ENCODE measurements around the gene TNN.

Gene TNN

GRCh38 chr1:175179837-175180590, 112.4 kb downstream of the TNN start:
- Histone ChIP-seq H3K27me3 (ENCODE audit: control insufficient read depth in 2 of 2, insufficient read depth in 2 of 2, low read length in 2 of 2) (no peaks in the 10 kb centered on the region), H3K9ac (ENCODE audit: low read depth in 1 of 2, low read length in 2 of 2) (no peak overlapping the region), H3K9me3 (ENCODE audit: control insufficient read depth in 2 of 2, low read length in 2 of 2) (no peaks in the 10 kb centered on the region), H3K4me3 (ENCODE audit: low read length in 2 of 2) (no peak overlapping the region), H3K36me3 (ENCODE audit: control insufficient read depth in 2 of 2, insufficient read depth in 2 of 2, low read length in 2 of 2) (peaks cover 0 to 8% of the 10 kb centered on the region in 2 donors), H3K27ac (ENCODE audit: low read depth in 2 of 2, low read length in 2 of 2) (no peak overlapping the region), H3K4me1 (ENCODE audit: control insufficient read depth in 2 of 2, insufficient read depth in 2 of 2, low read length in 2 of 2) (no peaks in the 10 kb centered on the region)

DNA sequence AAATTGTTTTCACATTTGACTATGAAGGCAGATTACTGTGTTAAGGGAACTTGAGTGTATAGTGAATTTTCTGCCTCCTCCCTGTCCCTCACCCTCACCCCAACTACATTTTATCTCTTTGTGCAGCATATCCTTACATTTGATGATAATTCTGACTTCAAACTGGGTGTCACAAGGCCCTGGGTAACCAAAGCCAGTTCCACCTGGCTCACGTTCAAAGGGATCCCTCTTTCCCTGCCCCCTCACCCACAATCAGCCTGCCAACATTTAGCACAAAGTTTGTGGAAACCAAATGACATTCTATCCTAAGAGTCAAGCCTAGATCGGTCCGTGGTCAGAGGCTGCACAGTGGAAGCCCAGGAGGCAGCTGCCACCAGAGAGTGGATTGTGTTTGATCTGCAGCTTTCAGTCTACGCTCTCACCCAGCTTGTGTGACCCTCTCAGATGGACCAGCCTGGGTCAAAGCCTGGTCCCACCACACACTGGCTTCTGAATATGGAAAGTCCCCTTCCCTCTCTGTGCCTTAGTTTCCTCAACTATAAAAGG, 114.6 kb downstream of the TNN start:
- Histone ChIP-seq H3K27me3 (ENCODE audit: control insufficient read depth in 2 of 2, insufficient read depth in 2 of 2, low read length in 2 of 2) (no peaks in the 10 kb centered on the region), H3K4me3 (ENCODE audit: low read length in 2 of 2) (no peak overlapping the region), H3K27ac (ENCODE audit: low read depth in 2 of 2, low read length in 2 of 2) (no peak overlapping the region), H3K4me1 (ENCODE audit: control insufficient read depth in 2 of 2, insufficient read depth in 2 of 2, low read length in 2 of 2) (no peaks in the 10 kb centered on the region), H3K36me3 (ENCODE audit: control insufficient read depth in 2 of 2, insufficient read depth in 2 of 2, low read length in 2 of 2) (peaks cover 0 to 8% of the 10 kb centered on the region in 2 donors), H3K9ac (ENCODE audit: low read depth in 1 of 2, low read length in 2 of 2) (no peak overlapping the region), H3K9me3 (ENCODE audit: control insufficient read depth in 2 of 2, low read length in 2 of 2) (no peaks in the 10 kb centered on the region)

DNA sequence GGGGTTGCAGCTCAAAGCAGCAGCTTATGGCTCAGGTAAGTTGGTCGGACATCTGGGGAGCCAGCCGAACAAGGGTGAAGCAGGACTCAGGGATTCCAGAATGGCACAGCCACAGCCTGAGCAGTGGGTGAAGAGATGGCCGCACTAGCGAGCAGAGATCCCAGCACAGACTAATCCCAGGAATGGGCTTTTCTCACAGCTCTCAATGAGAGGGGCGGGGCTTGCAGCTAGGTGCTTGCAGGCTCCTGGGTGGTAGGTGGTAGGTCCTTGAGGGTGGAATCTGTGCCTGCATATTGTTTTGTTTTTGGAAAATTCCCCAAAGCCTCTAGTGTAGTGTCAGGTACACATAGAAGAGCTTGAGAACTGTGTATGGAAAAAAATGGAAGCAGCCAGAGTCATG, 116.0 kb downstream of the TNN start:
- Histone ChIP-seq H3K9ac (ENCODE audit: low read depth in 1 of 2, low read length in 2 of 2) (no peak overlapping the region), H3K27me3 (ENCODE audit: control insufficient read depth in 2 of 2, insufficient read depth in 2 of 2, low read length in 2 of 2) (no peaks in the 10 kb centered on the region), H3K36me3 (ENCODE audit: control insufficient read depth in 2 of 2, insufficient read depth in 2 of 2, low read length in 2 of 2) (peaks cover 0 to 2% of the 10 kb centered on the region in 2 donors), H3K9me3 (ENCODE audit: control insufficient read depth in 2 of 2, low read length in 2 of 2) (no peaks in the 10 kb centered on the region), H3K4me3 (ENCODE audit: low read length in 2 of 2) (no peak overlapping the region), H3K4me1 (ENCODE audit: control insufficient read depth in 2 of 2, insufficient read depth in 2 of 2, low read length in 2 of 2) (no peaks in the 10 kb centered on the region), H3K27ac (ENCODE audit: low read depth in 2 of 2, low read length in 2 of 2) (no peak overlapping the region)

DNA sequence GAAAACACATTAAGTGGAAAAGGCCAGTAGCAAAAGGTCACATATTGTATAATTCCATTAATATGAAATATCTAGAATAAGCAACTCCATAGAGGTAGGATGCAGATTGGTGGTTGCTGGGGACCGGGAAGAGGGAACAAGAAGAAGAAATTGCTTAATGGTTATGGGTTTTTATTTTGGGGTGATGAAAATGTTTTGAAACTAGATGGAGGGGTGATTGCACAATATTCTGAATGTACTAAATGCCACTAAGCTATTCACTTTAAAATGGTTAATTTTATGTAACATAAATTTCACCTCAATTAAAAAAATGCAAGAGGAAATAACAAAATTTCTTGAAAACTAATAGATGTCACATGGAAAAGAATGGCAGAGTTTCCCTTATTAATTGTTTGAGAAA, 118.3 kb downstream of the TNN start:
- Histone ChIP-seq H3K27ac (ENCODE audit: low read depth in 2 of 2, low read length in 2 of 2) (no peak overlapping the region), H3K9me3 (ENCODE audit: control insufficient read depth in 2 of 2, low read length in 2 of 2) (no peaks in the 10 kb centered on the region), H3K4me1 (ENCODE audit: control insufficient read depth in 2 of 2, insufficient read depth in 2 of 2, low read length in 2 of 2) (peaks cover 4 to 13% of the 10 kb centered on the region in 2 donors), H3K27me3 (ENCODE audit: control insufficient read depth in 2 of 2, insufficient read depth in 2 of 2, low read length in 2 of 2) (no peaks in the 10 kb centered on the region), H3K4me3 (ENCODE audit: low read length in 2 of 2) (no peak overlapping the region), H3K36me3 (ENCODE audit: control insufficient read depth in 2 of 2, insufficient read depth in 2 of 2, low read length in 2 of 2) (no peaks in the 10 kb centered on the region), H3K9ac (ENCODE audit: low read depth in 1 of 2, low read length in 2 of 2) (no peak overlapping the region)

DNA sequence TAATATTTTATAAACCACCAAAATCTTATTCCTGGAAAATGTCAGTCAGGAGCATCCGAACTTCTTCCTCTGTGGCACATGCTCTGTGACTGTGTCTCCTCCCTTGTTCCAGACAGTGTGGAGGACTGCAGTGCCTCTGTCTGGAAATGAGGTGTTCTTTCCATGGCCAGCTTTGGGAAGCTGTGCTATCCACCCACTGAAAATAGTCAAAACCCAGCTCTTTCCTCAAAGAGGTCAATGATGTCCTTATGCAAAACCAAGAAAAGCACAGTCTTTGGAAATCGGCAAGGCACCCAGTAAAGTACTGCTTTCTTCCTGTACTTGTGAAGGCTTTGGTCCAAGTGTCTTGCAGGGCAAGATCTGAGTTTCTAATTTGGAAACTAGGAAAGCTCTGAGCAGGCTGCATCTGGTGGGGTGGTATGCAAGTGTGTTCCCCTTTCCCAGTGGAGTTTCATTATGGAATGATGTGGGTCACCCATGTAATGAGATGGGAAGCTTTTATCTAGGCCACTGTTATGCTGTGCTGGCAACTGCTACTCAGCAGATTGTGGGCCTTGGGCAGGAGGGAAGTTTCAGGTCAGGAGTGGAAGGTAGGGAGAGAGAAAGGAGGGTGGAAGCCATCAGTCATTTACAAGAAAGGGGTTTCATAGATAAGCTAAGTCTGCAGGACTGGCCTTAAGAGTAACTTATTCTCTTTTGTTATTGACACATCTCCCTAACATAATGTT, 119.0 kb downstream of the TNN start:
- H3K4me1 ChIP-seq (ENCODE audit: control insufficient read depth in 2 of 2, insufficient read depth in 2 of 2, low read length in 2 of 2) = peaks cover 9 to 19% of the 10 kb centered on the region in 2 donors
- H3K4me3 ChIP-seq (ENCODE audit: low read length in 2 of 2) = no peak overlapping the region
- H3K27me3 ChIP-seq (ENCODE audit: control insufficient read depth in 2 of 2, insufficient read depth in 2 of 2, low read length in 2 of 2) = no peaks in the 10 kb centered on the region
- H3K36me3 ChIP-seq (ENCODE audit: control insufficient read depth in 2 of 2, insufficient read depth in 2 of 2, low read length in 2 of 2) = no peaks in the 10 kb centered on the region
- H3K27ac ChIP-seq (ENCODE audit: low read depth in 2 of 2, low read length in 2 of 2) = no peak overlapping the region
- H3K9ac ChIP-seq (ENCODE audit: low read depth in 1 of 2, low read length in 2 of 2) = no peak overlapping the region
- H3K9me3 ChIP-seq (ENCODE audit: control insufficient read depth in 2 of 2, low read length in 2 of 2) = no peaks in the 10 kb centered on the region

- H3K9ac ChIP-seq (ENCODE audit: low read depth in 1 of 2, low read length in 2 of 2) = no peak overlapping the region
- peak overlapping the region; percentile 25 to 60 for H3K27ac ChIP-seq (ENCODE audit: low read depth in 2 of 2, low read length in 2 of 2)
- H3K4me3 ChIP-seq (ENCODE audit: low read length in 2 of 2) = peak overlapping the region in 1 of 2 donors; percentile 45
- H3K27me3 ChIP-seq (ENCODE audit: control insufficient read depth in 2 of 2, insufficient read depth in 2 of 2, low read length in 2 of 2) = no peaks in the 10 kb centered on the region
- no peaks in the 10 kb centered on the region for H3K36me3 ChIP-seq (ENCODE audit: control insufficient read depth in 2 of 2, insufficient read depth in 2 of 2, low read length in 2 of 2)
- H3K4me1 ChIP-seq (ENCODE audit: control insufficient read depth in 2 of 2, insufficient read depth in 2 of 2, low read length in 2 of 2) = peaks cover 15 to 25% of the 10 kb centered on the region in 2 donors
- no peaks in the 10 kb centered on the region for H3K9me3 ChIP-seq (ENCODE audit: control insufficient read depth in 2 of 2, low read length in 2 of 2)
These were observed 121.3 kb downstream of the TNN start for GRCh38 chr1:175188936-175189335.

DNA sequence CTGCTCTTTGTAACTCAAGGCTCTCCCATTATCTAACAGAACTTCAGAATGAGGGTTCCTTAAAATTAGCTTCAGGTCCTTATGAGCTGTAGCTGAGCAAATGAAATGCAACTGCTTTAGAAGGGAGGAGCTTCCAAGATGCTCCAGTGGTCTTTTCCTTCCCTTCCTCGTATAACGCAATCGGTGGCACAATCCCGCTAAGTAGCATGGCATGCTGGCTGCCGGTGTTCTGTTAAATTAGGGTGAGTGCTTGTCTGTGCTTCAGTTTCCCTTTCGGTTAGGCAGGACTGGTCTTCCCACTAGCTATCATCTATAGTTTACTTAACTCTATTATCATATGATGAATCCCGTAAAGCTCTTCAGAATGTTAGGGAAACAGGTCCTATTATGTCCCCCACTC, 124.0 kb downstream of the TNN start:
- Histone ChIP-seq H3K9me3 (ENCODE audit: control insufficient read depth in 2 of 2, low read length in 2 of 2) (no peaks in the 10 kb centered on the region), H3K27ac (ENCODE audit: low read depth in 2 of 2, low read length in 2 of 2) (peak overlapping the region; percentile 89 to 91), H3K27me3 (ENCODE audit: control insufficient read depth in 2 of 2, insufficient read depth in 2 of 2, low read length in 2 of 2) (no peaks in the 10 kb centered on the region), H3K4me1 (ENCODE audit: control insufficient read depth in 2 of 2, insufficient read depth in 2 of 2, low read length in 2 of 2) (peaks cover 15 to 25% of the 10 kb centered on the region in 2 donors), H3K4me3 (ENCODE audit: low read length in 2 of 2) (peak overlapping the region; percentile 87 to 95), H3K9ac (ENCODE audit: low read depth in 1 of 2, low read length in 2 of 2) (peak overlapping the region; percentile 89 to 91), H3K36me3 (ENCODE audit: control insufficient read depth in 2 of 2, insufficient read depth in 2 of 2, low read length in 2 of 2) (no peaks in the 10 kb centered on the region)

DNA sequence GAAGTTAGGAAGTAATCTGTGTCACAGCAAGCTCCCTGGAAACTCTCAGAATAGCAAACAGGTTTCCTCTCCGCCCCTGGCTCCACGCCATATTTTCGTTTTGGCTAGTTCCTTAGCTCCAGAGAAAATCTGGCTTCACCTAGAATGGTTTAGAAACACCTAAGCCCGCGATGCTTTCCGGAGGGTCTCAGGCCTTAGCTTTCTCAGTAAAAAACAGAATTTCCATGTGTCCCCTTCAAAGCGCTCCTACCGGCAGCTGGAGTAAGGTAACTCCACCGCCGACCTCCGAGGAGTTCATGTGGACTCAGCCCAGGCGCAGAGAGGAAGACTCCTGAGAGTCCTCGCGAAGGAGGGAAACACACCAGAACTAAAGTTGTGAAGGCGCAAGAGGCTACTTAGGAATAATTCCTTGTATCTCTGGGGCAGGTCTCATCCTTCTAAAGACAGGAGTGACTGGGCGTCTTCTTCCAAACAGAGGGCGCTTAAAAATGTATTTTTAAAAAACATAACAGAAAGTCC, 124.5 kb downstream of the TNN start:
- Histone ChIP-seq H3K27ac (ENCODE audit: low read depth in 2 of 2, low read length in 2 of 2) (peak overlapping the region; percentile 89 to 91), H3K9me3 (ENCODE audit: control insufficient read depth in 2 of 2, low read length in 2 of 2) (no peaks in the 10 kb centered on the region), H3K4me3 (ENCODE audit: low read length in 2 of 2) (peak overlapping the region; percentile 87 to 95), H3K27me3 (ENCODE audit: control insufficient read depth in 2 of 2, insufficient read depth in 2 of 2, low read length in 2 of 2) (no peaks in the 10 kb centered on the region), H3K9ac (ENCODE audit: low read depth in 1 of 2, low read length in 2 of 2) (peak overlapping the region; percentile 89 to 91), H3K4me1 (ENCODE audit: control insufficient read depth in 2 of 2, insufficient read depth in 2 of 2, low read length in 2 of 2) (peaks cover 15 to 25% of the 10 kb centered on the region in 2 donors), H3K36me3 (ENCODE audit: control insufficient read depth in 2 of 2, insufficient read depth in 2 of 2, low read length in 2 of 2) (no peaks in the 10 kb centered on the region)

- peak within 1 kb of the TSS; percentile 87 to 95 for H3K4me3 ChIP-seq (ENCODE audit: low read length in 2 of 2)
- H3K4me1 ChIP-seq (ENCODE audit: control insufficient read depth in 2 of 2, insufficient read depth in 2 of 2, low read length in 2 of 2) = peaks cover 15 to 25% of the 10 kb centered on the region in 2 donors
- peak within 1 kb of the TSS; percentile 89 to 91 for H3K27ac ChIP-seq (ENCODE audit: low read depth in 2 of 2, low read length in 2 of 2)
- no peaks in the 10 kb centered on the region for H3K36me3 ChIP-seq (ENCODE audit: control insufficient read depth in 2 of 2, insufficient read depth in 2 of 2, low read length in 2 of 2)
- no peaks in the 10 kb centered on the region for H3K27me3 ChIP-seq (ENCODE audit: control insufficient read depth in 2 of 2, insufficient read depth in 2 of 2, low read length in 2 of 2)
- H3K9ac ChIP-seq (ENCODE audit: low read depth in 1 of 2, low read length in 2 of 2) = peak within 1 kb of the TSS; percentile 89 to 91
- no peaks in the 10 kb centered on the region for H3K9me3 ChIP-seq (ENCODE audit: control insufficient read depth in 2 of 2, low read length in 2 of 2)
These were observed 125.2 kb downstream of the TNN start, which contains the start of gene KIAA0040 for GRCh38 chr1:175192630-175193526. Gene KIAA0040 (minus strand): TSS chr1:175192776. CDS start chr1:175161013, 31,763 bp downstream.
